PFSK-1 (cell line): ENCODE data around the gene ELF2.
A peak's percentile ranks its signal among the peaks of the same experiment; 100 is the strongest.

Experiments used
- FOXP2 ChIP-seq: optimal IDR thresholded peaks from 2 replicates; pipeline ENCODE3; 2011; ENCODE audit warnings: borderline replicate concordance, control low read depth, inconsistent platforms; ENCODE audit not compliant: insufficient read depth; ENCODE audit errors: extremely low read length, extremely low read depth
- POLR2AphosphoS5 ChIP-seq: IDR thresholded peaks from 2 replicates; pipeline ENCODE4 v1.6.1; 2012; ENCODE audit warnings: low read depth, mild to moderate bottlenecking, control low read depth, low read length, moderate library complexity
- SIN3A ChIP-seq: IDR thresholded peaks from 2 replicates; pipeline ENCODE4 v1.6.1; 2012; ENCODE audit warnings: mild to moderate bottlenecking, low read length, moderate library complexity, borderline replicate concordance; ENCODE audit not compliant: insufficient read depth
- TAF1 ChIP-seq: IDR thresholded peaks from 2 replicates; pipeline ENCODE4 v1.6.1; 2012; ENCODE audit warnings: low read length, control low read depth, borderline replicate concordance; ENCODE audit not compliant: insufficient read depth
- TF ChIP-seq, protein P1 (sequence below), 2 experiments: IDR thresholded peaks; 2 replicates each; pipeline versions ENCODE4 v1.6.1 to v1.8.0; 2011 to 2012; ENCODE audit warnings: low read depth in 2 of 2, low read length in 2 of 2, control low read depth in 1 of 2, inconsistent platforms in 1 of 2, mild to moderate bottlenecking in 1 of 2, moderate library complexity in 1 of 2; ENCODE audit not compliant: insufficient read depth in 1 of 2

The ELF2 gene

DNA sequence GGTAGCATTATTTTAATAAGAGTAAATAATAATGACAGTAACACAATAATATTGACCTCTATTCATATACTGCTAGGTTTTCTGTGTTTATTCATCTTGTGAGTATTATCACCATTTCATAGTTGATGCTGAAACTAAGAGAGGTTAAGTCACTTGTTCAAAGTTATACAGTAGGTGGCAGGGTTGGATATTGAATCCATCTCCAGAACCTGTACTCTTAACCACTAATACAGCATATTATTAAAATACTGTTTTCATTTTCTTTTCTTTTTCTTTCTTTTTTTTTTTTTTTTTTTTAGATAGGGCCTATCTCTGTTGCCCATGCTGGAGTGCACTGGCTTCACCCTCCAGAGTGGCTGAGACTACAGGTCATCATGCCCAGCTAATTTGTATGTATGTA, 7.1 kb upstream of the ELF2 start:
- no peak for TF ChIP-seq POLR2AphosphoS5
- no peak for TF ChIP-seq TAF1
- TF ChIP-seq, protein P1, sequence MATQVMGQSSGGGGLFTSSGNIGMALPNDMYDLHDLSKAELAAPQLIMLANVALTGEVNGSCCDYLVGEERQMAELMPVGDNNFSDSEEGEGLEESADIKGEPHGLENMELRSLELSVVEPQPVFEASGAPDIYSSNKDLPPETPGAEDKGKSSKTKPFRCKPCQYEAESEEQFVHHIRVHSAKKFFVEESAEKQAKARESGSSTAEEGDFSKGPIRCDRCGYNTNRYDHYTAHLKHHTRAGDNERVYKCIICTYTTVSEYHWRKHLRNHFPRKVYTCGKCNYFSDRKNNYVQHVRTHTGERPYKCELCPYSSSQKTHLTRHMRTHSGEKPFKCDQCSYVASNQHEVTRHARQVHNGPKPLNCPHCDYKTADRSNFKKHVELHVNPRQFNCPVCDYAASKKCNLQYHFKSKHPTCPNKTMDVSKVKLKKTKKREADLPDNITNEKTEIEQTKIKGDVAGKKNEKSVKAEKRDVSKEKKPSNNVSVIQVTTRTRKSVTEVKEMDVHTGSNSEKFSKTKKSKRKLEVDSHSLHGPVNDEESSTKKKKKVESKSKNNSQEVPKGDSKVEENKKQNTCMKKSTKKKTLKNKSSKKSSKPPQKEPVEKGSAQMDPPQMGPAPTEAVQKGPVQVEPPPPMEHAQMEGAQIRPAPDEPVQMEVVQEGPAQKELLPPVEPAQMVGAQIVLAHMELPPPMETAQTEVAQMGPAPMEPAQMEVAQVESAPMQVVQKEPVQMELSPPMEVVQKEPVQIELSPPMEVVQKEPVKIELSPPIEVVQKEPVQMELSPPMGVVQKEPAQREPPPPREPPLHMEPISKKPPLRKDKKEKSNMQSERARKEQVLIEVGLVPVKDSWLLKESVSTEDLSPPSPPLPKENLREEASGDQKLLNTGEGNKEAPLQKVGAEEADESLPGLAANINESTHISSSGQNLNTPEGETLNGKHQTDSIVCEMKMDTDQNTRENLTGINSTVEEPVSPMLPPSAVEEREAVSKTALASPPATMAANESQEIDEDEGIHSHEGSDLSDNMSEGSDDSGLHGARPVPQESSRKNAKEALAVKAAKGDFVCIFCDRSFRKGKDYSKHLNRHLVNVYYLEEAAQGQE (IDR thresholded peaks at IDR 0.05; ENCODE audit: insufficient read depth in 1 of 2, low read depth in 2 of 2, low read length in 2 of 2), result no peak
- no peak for TF ChIP-seq FOXP2
- TF ChIP-seq SIN3A, result no peak

DNA sequence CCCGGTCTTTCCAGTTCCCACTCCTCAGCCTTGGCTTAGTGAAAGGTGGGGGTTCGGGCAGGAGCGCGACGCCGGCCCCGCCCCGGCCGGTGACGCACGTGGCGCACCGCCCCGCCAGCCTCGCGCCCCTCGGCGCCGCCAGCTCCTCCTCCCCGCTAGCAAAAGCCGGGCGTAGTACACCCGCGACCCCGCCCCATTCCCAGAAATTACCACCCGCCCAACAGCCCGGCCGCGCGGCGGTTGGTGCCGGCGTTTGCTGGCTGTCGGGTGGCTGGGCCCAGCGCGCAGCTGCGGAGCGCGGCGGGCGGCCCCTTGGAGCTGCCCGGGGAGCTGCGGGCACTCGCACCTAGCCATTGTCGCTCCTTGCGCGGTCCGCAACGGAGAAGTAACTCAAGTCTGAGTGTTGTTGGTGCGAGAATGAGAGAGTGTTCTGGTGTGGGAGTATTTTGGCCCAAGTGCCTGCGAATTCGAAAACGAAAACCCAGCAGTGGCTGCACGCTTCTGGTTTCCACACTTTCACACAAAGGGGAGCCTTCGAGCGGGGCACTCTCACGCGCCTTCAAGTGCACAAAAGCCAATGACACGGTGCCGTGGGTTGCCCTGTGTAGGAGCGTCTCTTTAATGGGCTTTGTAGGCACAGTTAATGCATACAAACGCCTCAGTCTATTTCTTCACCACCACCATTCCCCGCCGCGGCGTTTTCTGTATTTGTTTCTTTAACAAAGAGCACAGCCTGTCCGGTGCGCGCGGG, 1.0 kb upstream of the ELF2 start:
- TF ChIP-seq TAF1 (peak; percentile 65; the same call in 1 of the 2 replicates), SIN3A (peak; percentile 58; the same call in 1 of the 2 replicates), FOXP2 (peak; percentile 76), POLR2AphosphoS5 (peak; percentile 85)
- TF ChIP-seq, protein P1 (IDR thresholded peaks at IDR 0.05; ENCODE audit: insufficient read depth in 1 of 2, low read depth in 2 of 2, low read length in 2 of 2), result 0 out of 4 replicates have a peak, but pooled peaks of 1 of the 2 experiments have one; percentile 20

DNA sequence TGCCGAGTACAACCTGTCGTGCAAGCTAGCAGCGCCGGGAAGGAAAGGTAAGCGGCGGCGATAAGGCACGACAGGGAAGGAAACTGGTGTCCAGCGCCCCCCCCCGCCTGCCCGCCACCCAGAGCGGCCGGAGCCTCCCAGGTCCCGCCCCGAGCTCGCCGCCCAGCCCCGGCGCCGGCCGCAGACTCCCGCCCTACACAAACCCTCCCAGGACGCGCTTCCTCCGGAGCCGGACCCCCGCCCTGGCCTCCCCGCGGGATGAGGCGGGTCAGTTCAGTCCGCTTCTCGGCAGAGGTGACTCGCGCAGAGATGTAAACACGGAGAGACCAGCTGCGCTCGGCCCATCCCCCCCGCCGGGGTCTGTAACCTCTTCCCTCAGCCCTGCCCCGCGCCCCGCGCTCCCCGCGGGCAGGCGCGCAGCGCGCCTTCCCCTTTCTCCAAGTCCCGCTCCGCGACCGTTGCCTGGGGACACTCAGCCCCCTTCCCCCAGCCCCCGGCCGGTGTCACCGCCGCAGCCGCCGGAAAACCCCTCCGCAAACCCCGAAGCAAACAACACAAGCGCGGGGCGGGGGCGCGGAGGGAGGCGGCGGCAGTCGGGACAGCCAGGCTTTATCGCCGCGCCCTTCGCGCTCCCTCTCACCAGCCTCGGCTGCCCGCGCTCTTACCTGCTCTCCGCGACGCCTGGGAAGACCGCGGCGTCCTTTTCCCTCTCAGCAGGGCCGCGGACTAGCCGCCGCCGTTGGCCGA, 543 bp downstream of the ELF2 start:
- TF ChIP-seq FOXP2 (peak; percentile 80), TAF1 (no peak)

DNA sequence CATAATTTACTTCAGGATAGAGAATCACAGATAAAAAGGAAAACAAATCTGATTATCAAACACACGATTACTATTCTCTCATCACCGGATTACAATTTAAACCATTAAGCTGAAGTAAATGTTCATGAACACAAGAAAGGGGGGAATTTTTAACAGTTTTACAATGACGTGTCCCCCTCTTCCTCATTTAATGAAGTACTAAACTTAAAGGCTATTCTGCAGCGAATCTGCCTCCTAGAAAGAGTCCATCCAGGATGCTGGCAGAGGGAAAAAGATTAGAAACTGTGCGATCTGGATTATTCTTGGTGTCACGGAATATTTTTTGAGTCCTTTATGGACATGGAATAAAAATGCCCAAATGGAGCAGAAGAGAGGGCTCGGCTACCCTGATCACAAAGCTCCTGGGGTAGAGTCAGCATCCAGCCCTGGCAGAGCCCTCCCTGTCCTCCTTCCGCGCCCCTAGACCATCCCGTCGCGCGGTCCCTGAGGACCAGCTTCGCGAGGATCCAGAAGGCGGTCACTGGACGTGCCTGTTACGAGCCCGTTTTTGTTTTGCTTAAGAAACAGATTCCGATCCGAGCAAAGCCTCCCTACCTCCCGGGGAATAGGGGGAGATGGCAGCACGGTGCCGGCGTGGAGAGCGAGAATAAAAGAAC, 1.2 kb downstream of the ELF2 start:
- TF ChIP-seq, protein P1 (IDR thresholded peaks at IDR 0.05; ENCODE audit: insufficient read depth in 1 of 2, low read depth in 2 of 2, low read length in 2 of 2), result no peak
- TF ChIP-seq SIN3A, result no peak
- TF ChIP-seq TAF1, result no peak
- TF ChIP-seq POLR2AphosphoS5, result no peak
- TF ChIP-seq FOXP2, result no peak

DNA sequence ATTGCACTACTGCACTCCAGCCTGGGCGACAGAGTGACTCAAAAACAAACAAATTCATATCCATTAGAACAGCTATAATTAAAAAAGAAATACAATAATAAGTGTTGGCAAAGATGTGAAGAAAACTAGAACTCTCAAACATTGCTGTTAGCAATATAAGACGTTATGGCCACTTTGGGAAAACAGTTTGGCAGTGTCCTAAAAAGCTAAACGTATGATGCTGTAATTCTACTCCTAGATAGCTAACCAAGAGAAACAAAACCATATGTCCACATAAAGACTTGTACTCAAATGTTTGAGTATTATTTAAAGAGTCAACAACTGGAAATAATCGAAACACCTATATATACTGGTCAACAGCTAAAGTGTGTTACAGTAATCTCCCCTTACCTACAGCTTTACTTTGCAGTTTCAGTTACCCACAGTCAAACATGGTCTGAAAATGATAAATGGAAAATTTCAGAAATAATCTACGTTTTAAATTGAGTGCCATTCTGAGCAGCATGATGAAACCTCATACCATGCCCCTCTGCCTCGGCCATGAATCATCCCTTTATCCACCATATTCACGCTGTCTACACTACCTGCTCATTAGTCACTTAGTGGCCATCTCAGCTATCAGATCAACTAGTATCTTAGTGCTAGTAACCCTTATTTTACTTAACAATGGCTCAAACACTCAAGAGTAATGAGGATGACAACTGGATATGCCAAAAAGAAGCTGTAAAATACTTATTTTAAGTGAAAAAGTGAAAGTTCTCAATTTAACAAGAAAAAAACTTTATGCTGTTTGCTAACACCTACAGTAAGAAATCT, 4.9 kb downstream of the ELF2 start:
- TF ChIP-seq SIN3A (no peak), FOXP2 (no peak)
- TF ChIP-seq, protein P1 (IDR thresholded peaks at IDR 0.05; ENCODE audit: insufficient read depth in 1 of 2, low read depth in 2 of 2, low read length in 2 of 2), result no peak
